HFF-Myc (cell line): ENCODE measurements around the gene BSX.

Source experiments
- DNase-seq: peaks from one replicate; pipeline ENCODE4 v3.0.0-alpha.2; 2011; ENCODE audit warnings: low read depth; ENCODE audit errors: extremely low read depth
- H3K4me3 ChIP-seq: replicated peaks from 2 replicates; pipeline ENCODE4 v1.5.1; 2011; ENCODE audit warnings: low read depth, mild to moderate bottlenecking, control low read depth, low read length
- CTCF ChIP-seq: IDR thresholded peaks from 2 replicates; pipeline ENCODE4 v1.5.1; 2012; ENCODE audit warnings: mild to moderate bottlenecking, low read depth, low read length, control low read depth; ENCODE audit errors: missing control alignments

The BSX gene

GRCh38 chr11:122954455-122954854 lies 27.2 kb downstream of the BSX start:
- DNase-seq = no peak
- TF ChIP-seq CTCF = no peak
- H3K4me3 ChIP-seq = no peak overlapping the region

GRCh38 chr11:122951211-122951610 lies 30.4 kb downstream of the BSX start:
- no peak for DNase-seq
- no peak for TF ChIP-seq CTCF
- no peak overlapping the region for H3K4me3 ChIP-seq

GRCh38 chr11:122938557-122938956 lies 43.1 kb downstream of the BSX start:
- H3K4me3 ChIP-seq = no peak overlapping the region
- no peak for DNase-seq
- no peak for TF ChIP-seq CTCF

- no peak for TF ChIP-seq CTCF
- no peak for DNase-seq
- no peak overlapping the region for H3K4me3 ChIP-seq
These were observed 43.7 kb downstream of the BSX start for GRCh38 chr11:122937983-122938382.

GRCh38 chr11:122933416-122933815 lies 48.2 kb downstream of the BSX start:
- H3K4me3 ChIP-seq = no peak overlapping the region
- DNase-seq = no peak
- no peak for TF ChIP-seq CTCF

GRCh38 chr11:122931510-122931909 lies 50.1 kb downstream of the BSX start:
- no peak for DNase-seq
- no peak overlapping the region for H3K4me3 ChIP-seq
- no peak for TF ChIP-seq CTCF
